Progenitor cell of endocrine pancreas (in vitro differentiated cells): Measurements from ENCODE around the gene NLGN1. TPM values are rescaled to one million over a fixed set of nuclear protein-coding genes. Genes with fewer than 3 reads are reported as not detected.

Source experiments
- DNase-seq: peaks from one replicate; pipeline ENCODE4 v3.0.0; 2021; ENCODE audit warnings: low spot score; ENCODE audit not compliant: unreplicated experiment
- H3K27ac Mint-ChIP-seq: 2 replicates; pipeline ENCODE4 v1.8.0; 2021; ENCODE audit warnings: mild to moderate bottlenecking, moderate library complexity, mixed read lengths
- H3K27me3 Mint-ChIP-seq: 2 replicates; pipeline ENCODE4 v1.8.0; 2021; ENCODE audit warnings: mixed read lengths
- H3K36me3 Mint-ChIP-seq: 2 replicates; pipeline ENCODE4 v1.8.0; 2022; ENCODE audit warnings: mixed read lengths; ENCODE audit not compliant: insufficient read depth
- H3K4me1 Mint-ChIP-seq: 2 replicates; pipeline ENCODE4 v1.8.0; 2021; ENCODE audit warnings: low read depth, mixed read lengths
- H3K4me3 Mint-ChIP-seq: 2 replicates; pipeline ENCODE4 v1.8.0; 2021; ENCODE audit warnings: low read depth, mild to moderate bottlenecking, moderate library complexity, mixed read lengths
- H3K9me3 Mint-ChIP-seq: 2 replicates; pipeline ENCODE4 v1.8.0; 2021; ENCODE audit warnings: low read depth, mixed read lengths
- total RNA-seq: library from RNA; stranded (reverse); gene quantifications from 2 replicates; pipeline ENCODE4 v1.2.1, GENCODE V29; 2021
- TF ChIP-seq, protein P1 (sequence below): fragments of 200-600 bp; sonication (generic); IDR thresholded peaks from one replicate; pipeline ENCODE4 v1.5.0; 2021; ENCODE audit warnings: antibody characterized with exemption, mild to moderate bottlenecking; ENCODE audit not compliant: unreplicated experiment

Gene NLGN1
- total RNA-seq, 1 donor from 2014 or later, result 5.7 TPM

DNA sequence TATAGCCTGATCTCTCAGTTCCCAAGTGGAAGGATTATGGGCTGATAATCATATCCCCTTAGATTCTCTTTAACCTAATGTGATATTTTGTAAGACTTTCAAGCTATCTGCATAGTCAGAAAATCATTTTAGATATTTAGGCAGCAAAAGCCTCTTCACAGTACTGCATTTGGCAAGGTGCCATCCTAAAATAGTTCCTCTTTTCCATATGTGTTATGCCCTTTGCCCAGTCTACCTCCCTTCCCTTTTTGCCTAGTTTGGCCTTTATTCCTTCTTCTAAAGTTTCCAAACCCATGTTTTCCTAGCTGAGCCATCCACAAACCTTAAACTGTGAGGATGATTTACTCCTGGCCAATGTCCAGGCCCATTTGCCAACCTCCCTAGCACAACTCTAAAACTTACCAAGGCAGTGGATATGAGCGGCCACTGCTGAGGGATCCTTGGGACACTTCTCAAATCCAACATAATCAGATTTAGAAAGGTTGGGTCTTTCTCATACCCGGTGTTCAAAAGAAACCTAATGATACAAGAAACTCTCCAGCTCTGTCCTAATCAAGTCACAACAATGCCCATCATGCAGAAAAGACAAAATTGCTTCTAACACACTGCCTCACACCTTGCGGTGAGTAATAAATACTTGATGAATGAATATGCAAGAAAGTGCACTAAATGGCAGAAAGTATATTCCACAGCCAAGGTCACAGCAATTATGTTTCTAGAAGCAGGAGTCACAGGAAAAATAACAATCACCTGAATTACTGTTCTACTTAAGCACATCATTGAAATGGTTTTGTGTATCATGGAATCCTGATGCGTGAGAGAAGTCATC lies 493.9 kb downstream of the NLGN1 start:
- Mint-ChIP-seq H3K4me3 (no peak overlapping the region), H3K9me3 (no peaks in the 10 kb centered on the region), H3K27me3 (no peaks in the 10 kb centered on the region), H3K27ac (no peak overlapping the region), H3K4me1 (no peaks in the 10 kb centered on the region), H3K36me3 (no peaks in the 10 kb centered on the region)
- DNase-seq, result no peak
- TF ChIP-seq, protein P1, sequence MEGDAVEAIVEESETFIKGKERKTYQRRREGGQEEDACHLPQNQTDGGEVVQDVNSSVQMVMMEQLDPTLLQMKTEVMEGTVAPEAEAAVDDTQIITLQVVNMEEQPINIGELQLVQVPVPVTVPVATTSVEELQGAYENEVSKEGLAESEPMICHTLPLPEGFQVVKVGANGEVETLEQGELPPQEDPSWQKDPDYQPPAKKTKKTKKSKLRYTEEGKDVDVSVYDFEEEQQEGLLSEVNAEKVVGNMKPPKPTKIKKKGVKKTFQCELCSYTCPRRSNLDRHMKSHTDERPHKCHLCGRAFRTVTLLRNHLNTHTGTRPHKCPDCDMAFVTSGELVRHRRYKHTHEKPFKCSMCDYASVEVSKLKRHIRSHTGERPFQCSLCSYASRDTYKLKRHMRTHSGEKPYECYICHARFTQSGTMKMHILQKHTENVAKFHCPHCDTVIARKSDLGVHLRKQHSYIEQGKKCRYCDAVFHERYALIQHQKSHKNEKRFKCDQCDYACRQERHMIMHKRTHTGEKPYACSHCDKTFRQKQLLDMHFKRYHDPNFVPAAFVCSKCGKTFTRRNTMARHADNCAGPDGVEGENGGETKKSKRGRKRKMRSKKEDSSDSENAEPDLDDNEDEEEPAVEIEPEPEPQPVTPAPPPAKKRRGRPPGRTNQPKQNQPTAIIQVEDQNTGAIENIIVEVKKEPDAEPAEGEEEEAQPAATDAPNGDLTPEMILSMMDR, result no peak

DNA sequence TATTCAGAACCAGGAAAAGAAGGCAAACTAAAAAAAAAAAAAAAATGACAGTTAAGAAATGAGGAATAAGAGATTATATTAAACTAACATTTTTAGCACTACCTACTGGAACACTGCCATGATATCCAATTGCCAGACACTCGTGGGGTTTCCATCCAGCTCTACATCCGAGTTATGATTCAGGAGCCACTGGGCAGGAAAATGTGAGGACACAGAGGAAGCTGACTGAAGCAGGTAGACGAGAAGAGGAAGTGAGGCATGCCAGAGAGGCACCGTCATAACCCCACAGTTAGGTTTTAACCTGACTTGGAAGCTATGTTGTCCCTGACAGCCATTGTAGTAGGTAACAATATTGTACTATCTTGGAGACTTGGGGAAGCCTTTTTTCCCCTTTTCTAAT lies 495.0 kb downstream of the NLGN1 start:
- Mint-ChIP-seq H3K27me3 (no peaks in the 10 kb centered on the region), H3K9me3 (no peaks in the 10 kb centered on the region)

DNA sequence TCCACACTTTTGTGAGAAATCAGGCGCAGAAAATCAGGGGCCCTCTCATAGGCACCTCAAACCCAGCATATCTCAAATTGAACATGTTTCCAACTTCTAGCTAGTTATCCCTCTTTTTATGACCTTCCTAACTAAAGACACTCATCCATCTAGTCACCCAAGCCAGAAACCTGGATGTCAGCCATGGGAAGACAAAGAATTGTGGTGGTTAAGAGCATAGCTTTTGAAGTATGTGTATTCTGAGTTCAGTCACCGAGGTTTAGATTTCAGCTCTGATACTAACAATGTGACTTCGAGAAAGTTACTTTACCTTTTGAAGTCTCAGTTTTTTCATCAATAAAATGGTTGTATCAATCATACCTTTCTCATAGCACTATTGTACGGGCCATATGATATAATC lies 495.5 kb downstream of the NLGN1 start:
- no peak for DNase-seq
- H3K27ac Mint-ChIP-seq, result no peak overlapping the region
- H3K4me3 Mint-ChIP-seq, result no peak overlapping the region
- TF ChIP-seq, protein P1, result no peak
- H3K9me3 Mint-ChIP-seq, result no peaks in the 10 kb centered on the region
- peaks cover 6% of the 10 kb centered on the region for H3K4me1 Mint-ChIP-seq
- H3K36me3 Mint-ChIP-seq, result no peaks in the 10 kb centered on the region
- no peaks in the 10 kb centered on the region for H3K27me3 Mint-ChIP-seq

More for the DNA sequence above, 495.0 kb downstream of the NLGN1 start:
- Mint-ChIP-seq H3K4me1 (peaks cover 2% of the 10 kb centered on the region), H3K36me3 (no peaks in the 10 kb centered on the region), H3K27ac (no peak overlapping the region), H3K4me3 (no peak overlapping the region)
- no peak for DNase-seq
- TF ChIP-seq, protein P1, result no peak

DNA sequence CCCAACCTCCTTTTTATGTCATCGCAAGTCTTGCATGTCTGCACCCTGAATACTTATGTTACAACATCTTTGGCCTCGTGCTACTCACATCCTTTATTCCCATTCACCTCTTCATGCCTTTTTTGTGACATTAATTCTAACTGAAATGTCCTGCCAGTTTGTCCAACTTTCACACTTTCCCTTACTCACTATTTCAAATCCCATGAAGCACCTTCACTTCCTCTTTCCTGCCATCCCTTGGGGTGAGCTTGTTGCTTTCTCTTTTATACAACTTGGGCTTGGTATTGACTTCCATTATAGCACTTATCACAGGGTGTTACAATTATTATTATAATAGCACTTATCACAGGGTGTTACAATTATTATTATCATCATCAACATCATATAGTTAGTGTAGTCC lies 496.3 kb downstream of the NLGN1 start:
- H3K27me3 Mint-ChIP-seq, result no peaks in the 10 kb centered on the region
- TF ChIP-seq, protein P1, result no peak
- H3K36me3 Mint-ChIP-seq, result no peaks in the 10 kb centered on the region
- H3K9me3 Mint-ChIP-seq, result no peaks in the 10 kb centered on the region
- no peak overlapping the region for H3K27ac Mint-ChIP-seq
- H3K4me3 Mint-ChIP-seq, result no peak overlapping the region
- H3K4me1 Mint-ChIP-seq, result peaks cover 6% of the 10 kb centered on the region
- DNase-seq, result no peak

DNA sequence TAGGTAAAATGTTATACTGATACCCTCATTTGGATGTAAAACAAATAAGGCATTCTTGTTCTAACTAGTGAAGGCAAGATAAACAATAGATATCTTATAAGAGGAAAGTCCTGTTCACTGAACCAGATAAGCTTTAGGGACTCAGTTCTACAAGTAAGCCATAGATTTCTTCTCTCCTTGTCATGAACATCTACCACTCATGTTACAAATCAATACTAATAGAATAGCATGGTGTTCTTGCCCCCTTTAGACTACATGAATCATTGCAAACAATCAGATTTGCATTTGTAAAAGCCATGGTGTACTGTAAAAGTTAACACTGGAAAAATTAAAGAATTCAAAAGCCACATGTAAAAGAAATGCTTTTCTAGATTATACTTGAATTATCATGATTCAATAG lies 500.1 kb downstream of the NLGN1 start:
- peaks cover 13% of the 10 kb centered on the region for H3K4me1 Mint-ChIP-seq
- H3K27me3 Mint-ChIP-seq, result no peaks in the 10 kb centered on the region
- no peak overlapping the region for H3K27ac Mint-ChIP-seq
- H3K9me3 Mint-ChIP-seq, result no peaks in the 10 kb centered on the region
- H3K36me3 Mint-ChIP-seq, result no peaks in the 10 kb centered on the region
- DNase-seq, result no peak
- TF ChIP-seq, protein P1, result no peak
- no peak overlapping the region for H3K4me3 Mint-ChIP-seq
